Endothelial cell of umbilical vein (primary cell): ENCODE data around the gene ARMC3. TPM values are rescaled to one million over a fixed set of nuclear protein-coding genes. Genes with fewer than 3 reads are reported as not detected.
"Not testable (repeated sequence)": the region's sequence is repeated elsewhere in the genome, so short reads cannot be mapped to it uniquely, and the experiment has no call there.

ENCODE experiments used
- BruUV-seq: library from RNA; stranded (reverse); fragments of 400-500 nt; replicated peaks from 2 replicates; lab custom pipeline; 2021; lab: Mats Ljungman, UMichigan
- CTCF ChIA-PET: fragments of 300-600, 350-600 bp; sonication (Branson Sonifier 250); formaldehyde crosslinking; loops from one replicate; lab custom pipeline; 2021; ENCODE audit warnings: antibody characterized with exemption, inconsistent platforms; lab: Charles Lee
- POLR2A ChIA-PET: fragments of 300-600, 350-600 bp; sonication (Branson Sonifier 250); formaldehyde crosslinking; loops from one replicate; lab custom pipeline; 2021; ENCODE audit warnings: antibody characterized with exemption, inconsistent platforms; lab: Charles Lee
- DNase-seq: peaks from one replicate; pipeline ENCODE4 v3.0.0-alpha.2; 2011; ENCODE audit warnings: low read depth, low spot score
- FAIRE-seq: peaks from 2 replicates; lab custom pipeline; 2011; peaks lifted over from hg19 to GRCh38; lab: Jason Lieb, UNC
- H2AFZ ChIP-seq: 2 replicates; pipeline ENCODE4 v1.6.0; 2012; ENCODE audit warnings: low read depth, low read length, control low read depth, inconsistent platforms
- H3K27ac ChIP-seq: 2 replicates; pipeline ENCODE4 v1.5.1; 2011; ENCODE audit warnings: low read depth, mild to moderate bottlenecking, control low read depth, low read length, moderate library complexity; ENCODE audit not compliant: insufficient read depth
- H3K27me3 ChIP-seq, 2 experiments: 2 replicates each; pipeline versions ENCODE4 v1.6.0 to v1.6.1; 2011; ENCODE audit warnings: low read length in 2 of 2, mixed read lengths in 1 of 2; ENCODE audit not compliant: control insufficient read depth in 2 of 2, insufficient read depth in 2 of 2
- H3K36me3 ChIP-seq, 2 experiments: 2 replicates in 1 of 2; 3 replicates in 1 of 2; pipeline ENCODE4 v1.5.1; 2011; ENCODE audit warnings: low read length in 2 of 2, mild to moderate bottlenecking in 1 of 2, moderate library complexity in 1 of 2; ENCODE audit not compliant: control insufficient read depth in 2 of 2, insufficient read depth in 2 of 2; ENCODE audit errors: extremely low read depth in 1 of 2
- H3K4me1 ChIP-seq: 3 replicates; pipeline ENCODE4 v1.5.1; 2011; ENCODE audit warnings: mild to moderate bottlenecking, low read length; ENCODE audit not compliant: control insufficient read depth, insufficient read depth; ENCODE audit errors: extremely low read depth
- H3K4me2 ChIP-seq: 2 replicates; pipeline ENCODE4 v1.6.1; 2011; ENCODE audit warnings: low read length, control low read depth, mixed read lengths; ENCODE audit not compliant: insufficient read depth
- H3K4me3 ChIP-seq, 3 experiments: fragments of 200-600 bp in 1 of 3; sonication (generic), shearing (Covaris generic) in 1 of 3; replicated peaks in 1 of 3; 2 replicates each; pipeline ENCODE4 v1.5.1; 2011 to 2016; ENCODE audit warnings: control low read depth in 3 of 3, low read length in 3 of 3, mild to moderate bottlenecking in 2 of 3, inconsistent platforms in 1 of 3, low read depth in 1 of 3, moderate library complexity in 1 of 3; ENCODE audit not compliant: insufficient read depth in 1 of 3
- H3K79me2 ChIP-seq: 2 replicates; pipeline ENCODE4 v1.6.0; 2012; ENCODE audit warnings: low read length, inconsistent platforms; ENCODE audit not compliant: control insufficient read depth, insufficient read depth
- H3K9ac ChIP-seq: replicated peaks from 2 replicates; pipeline ENCODE3; 2011; ENCODE audit warnings: low read length, control low read depth; ENCODE audit not compliant: insufficient read depth; ENCODE audit errors: extremely low read depth
- H3K9me1 ChIP-seq: replicated peaks from 3 replicates; pipeline ENCODE4 v1.6.0; 2011; ENCODE audit warnings: mild to moderate bottlenecking, low read length; ENCODE audit not compliant: control insufficient read depth, insufficient read depth; ENCODE audit errors: extremely low read depth
- H3K9me3 ChIP-seq: replicated peaks from 2 replicates; pipeline ENCODE4 v1.5.1; 2012; ENCODE audit warnings: low read length, inconsistent platforms; ENCODE audit not compliant: control insufficient read depth, insufficient read depth
- H4K20me1 ChIP-seq: replicated peaks from 2 replicates; pipeline ENCODE3; 2011; ENCODE audit warnings: mild to moderate bottlenecking, low read length; ENCODE audit not compliant: control insufficient read depth, insufficient read depth; ENCODE audit errors: extremely low read depth
- CTCF ChIP-seq, 2 donors: IDR thresholded peaks; 1 replicate in 1 of 2; 2 replicates in 1 of 2; pipeline ENCODE4 v1.5.1; 2011; ENCODE audit warnings: low read length in 2 of 2, mild to moderate bottlenecking in 2 of 2, moderate library complexity in 2 of 2, control low read depth in 1 of 2, inconsistent platforms in 1 of 2, low read depth in 1 of 2; ENCODE audit not compliant: insufficient read depth in 1 of 2; ENCODE audit errors: extremely low read depth in 1 of 2
- EZH2 ChIP-seq: IDR thresholded peaks from 2 replicates; pipeline ENCODE4 v1.6.1; 2012; ENCODE audit warnings: borderline replicate concordance, low read depth, mild to moderate bottlenecking, moderate library complexity, low read length, inconsistent platforms; ENCODE audit not compliant: severe bottlenecking
- FOS ChIP-seq: IDR thresholded peaks from 2 replicates; pipeline ENCODE4 v1.6.1; 2011; ENCODE audit warnings: mild to moderate bottlenecking, low read length, moderate library complexity, borderline replicate concordance; ENCODE audit not compliant: insufficient read depth
- GATA2 ChIP-seq: IDR thresholded peaks from 2 replicates; pipeline ENCODE4 v1.7.0; 2011; ENCODE audit warnings: low read depth, mild to moderate bottlenecking, moderate library complexity, mixed read lengths, low read length; ENCODE audit not compliant: insufficient read length, insufficient read depth
- JUN ChIP-seq: IDR thresholded peaks from 2 replicates; pipeline ENCODE4 v1.6.1; 2011; ENCODE audit warnings: borderline replicate concordance, low read depth; ENCODE audit not compliant: insufficient read length, insufficient read depth
- MAX ChIP-seq: IDR thresholded peaks from 2 replicates; pipeline ENCODE4 v1.6.1; 2011; ENCODE audit not compliant: insufficient read depth, insufficient read length
- MYC ChIP-seq: IDR thresholded peaks from one replicate; pipeline ENCODE4 v1.6.1; 2011; ENCODE audit warnings: mild to moderate bottlenecking, low read depth, low read length
- POLR2A ChIP-seq: IDR thresholded peaks from 2 replicates; pipeline ENCODE4 v1.6.1; 2012; ENCODE audit warnings: low read depth, mild to moderate bottlenecking, control low read depth, low read length
- POLR2AphosphoS5 ChIP-seq: IDR thresholded peaks from 2 replicates; pipeline ENCODE4 v1.6.1; 2012; ENCODE audit warnings: low read depth, mild to moderate bottlenecking, control low read depth, low read length, moderate library complexity; ENCODE audit not compliant: insufficient read depth
- dilution Hi-C: fragments of 300-500 bp; cut with MboI; formaldehyde crosslinking; loops from one replicate; pipeline ENCODE4 v1.15.0; 2019; ENCODE audit warnings: low sequenced_read_pairs; ENCODE audit not compliant: extremely low pct_ligation_motif_present
- intact Hi-C: fragments of 100-400 bp; cut with micrococcal nuclease; formaldehyde crosslinking; loops from one replicate; pipeline ENCODE4 v1.10.0; 2022
- polyA plus RNA-seq, 4 experiments: library from polyadenylated mRNA; depleted of rRNA in 3 of 4; stranded (reverse) in 3 of 4; unstranded in 1 of 4; fragments of >200 nt; gene quantifications; 2 replicates each; pipeline versions ENCODE4 v1.2.1 to v1.2.3, GENCODE V29; 2011 to 2012; ENCODE audit warnings: missing spikeins in 1 of 4
- total RNA-seq: library from RNA; stranded (reverse); gene quantifications from 2 replicates; pipeline ENCODE4 v1.2.3, GENCODE V29; 2021

The ARMC3 gene
- total and polyA plus RNA-seq, 2 donors (not counting 3 experiments of a cell fraction or from before 2014, with no cell fraction given) = not detected

- BruUV-seq = no TSS peak
- ChIA-PET POLR2A (no interaction called here), CTCF (interaction anchor here (0.7 kb wide), 1 partner anchor 1075 kb away, joined by 3 read pairs; no protein-coding TSS in a partner anchor)
- Histone ChIP-seq H3K27me3 (no peaks in the 10 kb centered on the region), H3K4me2 (no peak overlapping the region), H3K9me3 (no peaks in the 10 kb centered on the region), H3K4me3 (no peak overlapping the region), H3K4me1 (no peaks in the 10 kb centered on the region), H3K79me2 (no peaks in the 10 kb centered on the region), H3K9ac (no peak overlapping the region), H4K20me1 (no peaks in the 10 kb centered on the region), H3K9me1 (no peaks in the 10 kb centered on the region), H3K36me3 (no peaks in the 10 kb centered on the region), H2AFZ (no peak overlapping the region), H3K27ac (no peak overlapping the region)
- FAIRE-seq (no peak), DNase-seq (no peak)
- dilution Hi-C loops = no loop called here
- TF ChIP-seq JUN = no peak
- no peak for TF ChIP-seq MAX
- TF ChIP-seq POLR2AphosphoS5 = no peak
- TF ChIP-seq FOS = no peak
- no peak for TF ChIP-seq MYC
- TF ChIP-seq EZH2 = no peak
- TF ChIP-seq POLR2A = no peak
- no peak for TF ChIP-seq GATA2
- no peak for TF ChIP-seq CTCF (IDR thresholded peaks at IDR 0.05; ENCODE audit: extremely low read depth in 1 of 2, insufficient read depth in 1 of 2, low read depth in 1 of 2, low read length in 2 of 2)
- intact Hi-C loops = loop anchor here (2.0 to 5.0 kb wide), 3 partner anchors 497 to 1990 kb away; no protein-coding TSS in a partner anchor
These were observed 141.4 kb downstream of the ARMC3 start for GRCh38 chr10:23069019-23069815.

GRCh38 chr10:23070092-23070912 is 142.4 kb downstream of the ARMC3 start:
- dilution Hi-C loops, H3K9ac ChIP-seq, H3K79me2 ChIP-seq, DNase-seq, H3K9me1 ChIP-seq, intact Hi-C loops, H3K4me3 ChIP-seq, H3K36me3 ChIP-seq, BruUV-seq, H3K4me1 ChIP-seq, H3K4me2 ChIP-seq, H2AFZ ChIP-seq, H3K9me3 ChIP-seq, H4K20me1 ChIP-seq, H3K27ac ChIP-seq, CTCF ChIA-PET, H3K27me3 ChIP-seq: not testable (repeated sequence)
- POLR2A ChIA-PET = interaction anchor here (0.7 kb wide), 1 partner anchor 363 kb away, joined by 3 read pairs; no protein-coding TSS in a partner anchor
- peak; percentile 56 for FAIRE-seq
